Ovary (tissue), 3 donors: ENCODE results near the gene FSD1.

ENCODE experiments used
- EP300 ChIP-seq: sonication (generic); formaldehyde crosslinking; IDR thresholded peaks from one replicate; pipeline ENCODE4 v1.6.1; 2017; ENCODE audit warnings: antibody characterized with exemption
- TF ChIP-seq, protein P1 (sequence below), 3 donors: fragments of 450-650 bp in 2 of 3; fragments of 200-600 bp in 1 of 3; IDR thresholded peaks; one replicate each; pipeline versions ENCODE4 v1.5.1 to v1.8.0; 2016 to 2022; ENCODE audit warnings: antibody characterized with exemption in 3 of 3, mild to moderate bottlenecking in 1 of 3
- donor health status: DM: no; HTN: no; CAD: no.

DNA sequence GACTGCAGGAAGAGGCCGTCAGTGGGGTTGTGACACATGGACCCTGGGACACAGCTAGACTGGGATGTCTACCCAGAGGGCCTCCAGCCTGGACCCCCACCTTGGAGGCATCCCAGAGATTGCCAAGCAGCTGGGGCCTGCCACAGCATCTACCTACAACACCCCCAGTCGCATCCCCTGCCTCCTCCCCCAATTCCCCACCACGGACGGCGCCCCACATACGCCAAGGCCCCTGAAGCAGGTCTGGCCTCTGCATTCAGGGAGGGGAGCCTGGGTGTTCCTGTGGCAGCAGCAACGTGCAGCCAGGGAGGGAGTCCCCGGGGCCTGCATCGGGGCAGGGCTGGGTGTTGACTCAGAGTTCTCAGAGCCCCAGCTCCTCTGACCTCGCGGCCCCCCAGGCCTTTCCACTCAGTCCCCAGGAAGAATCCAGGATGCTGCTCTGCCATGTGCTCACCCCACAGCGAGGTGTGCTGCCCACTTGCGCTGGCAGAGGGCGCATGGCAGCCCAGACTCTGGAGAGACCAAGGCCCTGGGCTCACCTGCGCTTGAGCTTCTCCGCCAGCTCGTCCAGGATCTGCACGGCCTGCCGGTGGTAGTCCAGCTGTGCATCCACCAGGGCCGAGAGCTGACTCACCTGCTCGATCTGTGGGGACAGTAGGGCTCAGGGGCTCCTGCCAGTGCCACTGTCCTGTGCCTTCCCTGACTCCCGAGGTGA lies 58.6 kb downstream of the FSD1 start:
- TF ChIP-seq, protein P1, sequence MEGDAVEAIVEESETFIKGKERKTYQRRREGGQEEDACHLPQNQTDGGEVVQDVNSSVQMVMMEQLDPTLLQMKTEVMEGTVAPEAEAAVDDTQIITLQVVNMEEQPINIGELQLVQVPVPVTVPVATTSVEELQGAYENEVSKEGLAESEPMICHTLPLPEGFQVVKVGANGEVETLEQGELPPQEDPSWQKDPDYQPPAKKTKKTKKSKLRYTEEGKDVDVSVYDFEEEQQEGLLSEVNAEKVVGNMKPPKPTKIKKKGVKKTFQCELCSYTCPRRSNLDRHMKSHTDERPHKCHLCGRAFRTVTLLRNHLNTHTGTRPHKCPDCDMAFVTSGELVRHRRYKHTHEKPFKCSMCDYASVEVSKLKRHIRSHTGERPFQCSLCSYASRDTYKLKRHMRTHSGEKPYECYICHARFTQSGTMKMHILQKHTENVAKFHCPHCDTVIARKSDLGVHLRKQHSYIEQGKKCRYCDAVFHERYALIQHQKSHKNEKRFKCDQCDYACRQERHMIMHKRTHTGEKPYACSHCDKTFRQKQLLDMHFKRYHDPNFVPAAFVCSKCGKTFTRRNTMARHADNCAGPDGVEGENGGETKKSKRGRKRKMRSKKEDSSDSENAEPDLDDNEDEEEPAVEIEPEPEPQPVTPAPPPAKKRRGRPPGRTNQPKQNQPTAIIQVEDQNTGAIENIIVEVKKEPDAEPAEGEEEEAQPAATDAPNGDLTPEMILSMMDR (IDR thresholded peaks at IDR 0.05): no peak
- no peak for TF ChIP-seq EP300
